Body of pancreas (tissue), 4 donors: ENCODE measurements around the gene CALML3.

Experiments
- CTCF ChIP-seq, 7 experiments: fragments of 450-650 bp in 4 of 7; fragments of 200-600 bp in 3 of 7; sonication (generic) in 3 of 7; IDR thresholded peaks; one replicate each; pipeline ENCODE4 v1.5.1; 2016 to 2019; ENCODE audit warnings: antibody characterized with exemption in 7 of 7
- POLR2A ChIP-seq, 3 donors: fragments of 450-650 bp; IDR thresholded peaks; one replicate each; pipeline ENCODE4 v1.6.1; 2016; ENCODE audit warnings: antibody characterized with exemption in 3 of 3, mild to moderate bottlenecking in 2 of 3

GRCh38 chr10:5492929-5493576 is 31.7 kb upstream of the CALML3 start:
- TF ChIP-seq CTCF (IDR thresholded peaks at IDR 0.05): no peak
- no peak for TF ChIP-seq POLR2A (IDR thresholded peaks at IDR 0.05)
